AG04449 (cell line): Measurements from ENCODE around the gene FGF7.

ENCODE experiments used
- CTCF ChIA-PET: fragments of 350-600 bp; formaldehyde crosslinking; extraction: SDS; loops from one replicate; lab custom pipeline; 2021; ENCODE audit warnings: antibody characterized with exemption; lab: Yijun Ruan, JAX
- POLR2A ChIA-PET: fragments of 400-600, 350-600 bp; formaldehyde crosslinking; extraction: SDS; loops from one replicate; lab custom pipeline; 2020; ENCODE audit warnings: antibody characterized with exemption, inconsistent platforms; lab: Yijun Ruan, JAX
- DNase-seq: peaks from one replicate; pipeline ENCODE4 v3.0.0-alpha.2; 2010; ENCODE audit warnings: low read depth, low spot score
- H3K4me3 ChIP-seq: 2 replicates; pipeline ENCODE4 v1.5.1; 2011; ENCODE audit warnings: low read depth, mild to moderate bottlenecking, control low read depth, low read length
- TF ChIP-seq, protein P1 (sequence below): IDR thresholded peaks from one replicate; pipeline ENCODE4 v1.5.1; 2011; ENCODE audit warnings: mild to moderate bottlenecking, moderate library complexity, low read length, control low read depth, inconsistent platforms; ENCODE audit not compliant: insufficient read depth; ENCODE audit errors: missing control alignments

The FGF7 gene

GRCh38 chr15:49530092-49530491, 107.0 kb downstream of the FGF7 start:
- POLR2A ChIA-PET = no interaction called here

More at GRCh38 chr15:49530092-49530491, 107.0 kb downstream of the FGF7 start:
- TF ChIP-seq, protein P1, sequence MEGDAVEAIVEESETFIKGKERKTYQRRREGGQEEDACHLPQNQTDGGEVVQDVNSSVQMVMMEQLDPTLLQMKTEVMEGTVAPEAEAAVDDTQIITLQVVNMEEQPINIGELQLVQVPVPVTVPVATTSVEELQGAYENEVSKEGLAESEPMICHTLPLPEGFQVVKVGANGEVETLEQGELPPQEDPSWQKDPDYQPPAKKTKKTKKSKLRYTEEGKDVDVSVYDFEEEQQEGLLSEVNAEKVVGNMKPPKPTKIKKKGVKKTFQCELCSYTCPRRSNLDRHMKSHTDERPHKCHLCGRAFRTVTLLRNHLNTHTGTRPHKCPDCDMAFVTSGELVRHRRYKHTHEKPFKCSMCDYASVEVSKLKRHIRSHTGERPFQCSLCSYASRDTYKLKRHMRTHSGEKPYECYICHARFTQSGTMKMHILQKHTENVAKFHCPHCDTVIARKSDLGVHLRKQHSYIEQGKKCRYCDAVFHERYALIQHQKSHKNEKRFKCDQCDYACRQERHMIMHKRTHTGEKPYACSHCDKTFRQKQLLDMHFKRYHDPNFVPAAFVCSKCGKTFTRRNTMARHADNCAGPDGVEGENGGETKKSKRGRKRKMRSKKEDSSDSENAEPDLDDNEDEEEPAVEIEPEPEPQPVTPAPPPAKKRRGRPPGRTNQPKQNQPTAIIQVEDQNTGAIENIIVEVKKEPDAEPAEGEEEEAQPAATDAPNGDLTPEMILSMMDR = no peak
- no peak overlapping the region for H3K4me3 ChIP-seq
- CTCF ChIA-PET = no interaction called here
- peak; percentile 17 for DNase-seq
